Thymus (tissue), 11 donors: Measurements from ENCODE around the gene FXYD5. TPM values are rescaled to one million over a fixed set of nuclear protein-coding genes. Genes with fewer than 3 reads are reported as not detected.

ENCODE experiments used
- DNase-seq, 9 donors: peaks; one replicate each; pipeline ENCODE4 v3.0.0-alpha.2; 2013; ENCODE audit warnings: low spot score in 9 of 9, low read depth in 6 of 9, missing footprints in 1 of 9
- H3K27ac ChIP-seq, 2 donors: one replicate each; pipeline ENCODE4 v1.5.1; 2013; ENCODE audit warnings: control low read depth in 1 of 2, low read depth in 1 of 2, low read length in 1 of 2, mild to moderate bottlenecking in 1 of 2, moderate library complexity in 1 of 2
- H3K27me3 ChIP-seq, 2 donors: one replicate each; pipeline ENCODE4 v1.5.1; 2013; ENCODE audit warnings: low read length in 1 of 2; ENCODE audit not compliant: control insufficient read depth in 2 of 2, insufficient read depth in 1 of 2
- H3K36me3 ChIP-seq, 2 donors: one replicate each; pipeline ENCODE4 v1.5.1; 2013; ENCODE audit warnings: low read length in 1 of 2, mild to moderate bottlenecking in 1 of 2, moderate library complexity in 1 of 2; ENCODE audit not compliant: control insufficient read depth in 2 of 2, insufficient read depth in 2 of 2
- H3K4me1 ChIP-seq, 2 donors: one replicate each; pipeline ENCODE4 v1.5.1; 2013; ENCODE audit warnings: low read length in 2 of 2; ENCODE audit not compliant: control insufficient read depth in 2 of 2, insufficient read depth in 2 of 2
- H3K4me3 ChIP-seq, 2 donors: one replicate each; pipeline ENCODE4 v1.5.1; 2013; ENCODE audit warnings: low read length in 2 of 2, control low read depth in 1 of 2, mild to moderate bottlenecking in 1 of 2
- H3K9me3 ChIP-seq, 2 donors: one replicate each; pipeline ENCODE4 v1.5.1; 2013; ENCODE audit warnings: low read length in 1 of 2, mild to moderate bottlenecking in 1 of 2; ENCODE audit not compliant: control insufficient read depth in 2 of 2, insufficient read depth in 1 of 2
- WGBS: extraction: QIAGEN DNeasy Blood & Tissue Kit; methylation state at CpG from one replicate; pipeline ENCODE4 v1.1.7; 2013; 5-methylcytosine and 5-hydroxymethylcytosine counted together
- polyA plus RNA-seq: library from polyadenylated mRNA; stranded (reverse); fragments of 200-250 nt; gene quantifications from one replicate; pipeline ENCODE4 v1.2.3, GENCODE V29; 2013
- total RNA-seq: library from RNA; stranded (reverse); fragments of 120-200 nt; gene quantifications from one replicate; pipeline ENCODE4 v1.2.4, GENCODE V29; 2013
- donor health status: healthy.

Gene FXYD5
- total and polyA plus RNA-seq, 2 donors, result 42.6 to 136 TPM

DNA sequence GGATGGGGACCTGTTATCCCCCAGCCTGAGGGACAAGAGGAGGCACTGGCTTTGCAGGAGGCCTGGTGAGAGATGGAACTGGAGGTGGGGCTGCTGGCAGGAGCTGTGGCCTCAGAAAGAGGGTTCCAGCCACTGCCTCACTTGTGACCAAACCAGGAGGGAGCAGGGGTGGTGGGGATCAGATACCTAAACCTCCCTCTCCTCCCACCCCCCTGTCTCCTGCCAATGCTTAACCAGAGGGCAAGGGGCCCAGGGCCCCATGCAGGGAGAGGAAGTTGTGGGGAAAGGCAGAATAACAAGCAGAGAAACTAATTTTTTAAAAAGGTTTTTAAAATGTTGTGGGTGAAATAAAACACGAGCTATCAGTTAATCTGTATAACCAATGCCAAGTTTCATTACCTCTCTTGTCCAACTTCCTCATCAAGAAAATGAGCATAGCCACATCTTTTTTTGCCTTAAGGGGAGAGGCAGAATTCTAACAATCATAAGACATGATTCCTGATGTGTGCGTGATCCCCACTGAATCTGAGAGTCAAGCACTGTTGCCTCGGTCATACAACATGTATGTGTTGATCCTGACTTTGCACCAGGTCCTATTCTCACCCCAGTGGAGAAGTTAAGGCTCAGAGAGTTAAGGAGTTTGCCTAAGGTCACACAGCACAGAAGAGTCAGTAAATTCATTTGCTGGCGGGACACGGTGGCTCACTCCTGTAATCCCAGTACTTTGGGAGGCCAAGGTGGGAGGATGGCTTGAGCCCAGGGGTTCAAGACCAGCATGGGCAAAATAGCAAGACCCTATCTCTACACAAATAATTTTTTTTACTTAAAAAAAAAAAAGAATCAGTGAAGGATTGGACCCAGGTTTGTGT, 12.9 kb downstream of the FXYD5 start:
- Histone ChIP-seq H3K27ac (peak overlapping the region in 1 of 2 donors; percentile 47), H3K9me3 (peaks cover 3 to 15% of the 10 kb centered on the region in 2 donors), H3K4me3 (no peak overlapping the region), H3K4me1 (peaks cover 0 to 6% of the 10 kb centered on the region in 2 donors), H3K27me3 (no peaks in the 10 kb centered on the region), H3K36me3 (peaks cover 28 to 35% of the 10 kb centered on the region in 2 donors)
- 50% methylated on average over 5 of the region's 5 CpGs for WGBS
- DNase-seq, result peak in 1 of 9 donors; percentile 20

DNA sequence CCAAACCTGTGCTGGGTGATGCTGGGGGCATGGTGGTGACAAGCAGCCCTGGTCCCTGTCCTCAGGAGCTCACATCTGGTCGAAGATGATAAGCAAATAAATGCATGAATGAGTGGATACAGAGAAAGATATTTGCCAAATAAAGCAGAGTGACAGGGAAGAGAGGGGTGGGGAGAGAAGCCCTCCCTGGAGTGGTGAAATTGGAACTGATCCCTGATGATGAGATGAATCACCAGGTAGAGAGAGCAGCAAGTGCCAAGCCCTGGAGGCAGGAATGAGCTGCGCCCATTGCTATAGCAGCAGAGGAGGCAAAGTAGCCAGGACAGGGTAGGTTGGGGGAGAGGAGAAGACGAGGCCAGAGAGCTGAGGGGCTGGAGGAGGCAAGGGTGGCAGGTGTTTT, 13.7 kb downstream of the FXYD5 start:
- Histone ChIP-seq H3K4me3 (no peak overlapping the region), H3K27ac (no peak overlapping the region), H3K4me1 (peaks cover 0 to 6% of the 10 kb centered on the region in 2 donors), H3K9me3 (peaks cover 3 to 20% of the 10 kb centered on the region in 2 donors), H3K27me3 (no peaks in the 10 kb centered on the region), H3K36me3 (peaks cover 23 to 35% of the 10 kb centered on the region in 2 donors)
- WGBS, result 79% methylated on average over 3 of the region's 3 CpGs
- no peak for DNase-seq

- no peak overlapping the region for H3K4me3 ChIP-seq
- peaks cover 3 to 20% of the 10 kb centered on the region in 2 donors for H3K9me3 ChIP-seq
- DNase-seq, result no peak
- WGBS, result 87% methylated on average over 18 of the region's 18 CpGs
- no peaks in the 10 kb centered on the region for H3K27me3 ChIP-seq
- H3K27ac ChIP-seq, result no peak overlapping the region
- peaks cover 14 to 26% of the 10 kb centered on the region in 2 donors for H3K36me3 ChIP-seq
- H3K4me1 ChIP-seq, result peaks cover 0 to 6% of the 10 kb centered on the region in 2 donors
These were observed 14.9 kb downstream of the FXYD5 start for GRCh38 chr19:35169221-35169995.

GRCh38 chr19:35170359-35171061, 16.0 kb downstream of the FXYD5 start:
- Histone ChIP-seq H3K4me1 (peaks cover 0 to 6% of the 10 kb centered on the region in 2 donors), H3K36me3 (peaks cover 9 to 20% of the 10 kb centered on the region in 2 donors), H3K4me3 (no peak overlapping the region), H3K9me3 (peaks cover 3 to 20% of the 10 kb centered on the region in 2 donors), H3K27ac (no peak overlapping the region), H3K27me3 (no peaks in the 10 kb centered on the region)
- 92% methylated on average over 7 of the region's 7 CpGs for WGBS
- DNase-seq, result no peak

DNA sequence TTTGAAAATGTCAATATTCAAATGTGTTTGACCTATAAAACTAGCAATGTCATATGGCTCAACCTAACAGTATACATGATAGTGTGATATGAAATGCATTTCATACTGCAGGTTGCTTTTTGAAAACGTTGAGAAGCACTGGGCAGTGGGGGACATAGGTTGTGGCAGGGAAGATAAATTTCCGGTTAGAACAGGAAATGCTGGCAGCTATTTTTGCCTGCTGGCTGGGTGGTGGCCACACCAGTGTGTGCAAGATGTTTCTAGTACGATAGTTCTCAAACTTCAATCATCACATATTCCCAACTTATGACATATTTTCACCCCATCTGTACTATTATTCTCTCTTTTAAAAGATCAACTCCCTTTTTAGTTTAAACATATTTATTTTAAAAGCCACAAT, 17.2 kb downstream of the FXYD5 start:
- no peak overlapping the region for H3K4me3 ChIP-seq
- peaks cover 0 to 6% of the 10 kb centered on the region in 2 donors for H3K4me1 ChIP-seq
- DNase-seq, result no peak
- WGBS, result 32% methylated on average over 3 of the region's 3 CpGs
- H3K9me3 ChIP-seq, result peaks cover 0 to 7% of the 10 kb centered on the region in 2 donors
- H3K27ac ChIP-seq, result no peak overlapping the region
- peaks cover 0 to 9% of the 10 kb centered on the region in 2 donors for H3K36me3 ChIP-seq
- H3K27me3 ChIP-seq, result no peaks in the 10 kb centered on the region

- H3K36me3 ChIP-seq, result peaks cover 0 to 4% of the 10 kb centered on the region in 2 donors
- no peak overlapping the region for H3K27ac ChIP-seq
- H3K9me3 ChIP-seq, result peaks cover 0 to 9% of the 10 kb centered on the region in 2 donors
- H3K27me3 ChIP-seq, result no peaks in the 10 kb centered on the region
- 93% methylated on average over 6 of the region's 6 CpGs for WGBS
- DNase-seq, result no peak
- H3K4me1 ChIP-seq, result peaks cover 4 to 5% of the 10 kb centered on the region in 2 donors
- no peak overlapping the region for H3K4me3 ChIP-seq
These were observed 19.7 kb downstream of the FXYD5 start for GRCh38 chr19:35174226-35174625.

DNA sequence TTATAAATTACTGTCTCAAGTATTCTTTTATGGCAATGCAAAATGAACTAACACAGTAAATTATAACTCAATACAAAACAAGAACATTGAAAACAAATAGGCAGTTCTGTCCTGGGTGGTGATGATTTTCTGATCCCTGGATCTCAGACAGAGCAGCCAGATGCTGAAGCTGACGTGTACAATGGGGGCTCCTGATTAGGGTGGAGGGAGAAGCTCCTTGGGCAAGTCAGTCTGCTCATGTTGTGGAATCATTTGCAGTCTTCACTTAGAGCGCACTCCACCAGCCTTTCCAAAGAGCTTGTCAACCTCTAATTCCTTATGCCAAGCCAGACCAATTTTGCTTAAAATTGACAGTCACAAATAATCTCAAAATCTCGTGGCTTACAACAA, 21.6 kb downstream of the FXYD5 start:
- no peaks in the 10 kb centered on the region for H3K36me3 ChIP-seq
- DNase-seq, result no peak
- 91% methylated on average over 3 of the region's 3 CpGs for WGBS

DNA sequence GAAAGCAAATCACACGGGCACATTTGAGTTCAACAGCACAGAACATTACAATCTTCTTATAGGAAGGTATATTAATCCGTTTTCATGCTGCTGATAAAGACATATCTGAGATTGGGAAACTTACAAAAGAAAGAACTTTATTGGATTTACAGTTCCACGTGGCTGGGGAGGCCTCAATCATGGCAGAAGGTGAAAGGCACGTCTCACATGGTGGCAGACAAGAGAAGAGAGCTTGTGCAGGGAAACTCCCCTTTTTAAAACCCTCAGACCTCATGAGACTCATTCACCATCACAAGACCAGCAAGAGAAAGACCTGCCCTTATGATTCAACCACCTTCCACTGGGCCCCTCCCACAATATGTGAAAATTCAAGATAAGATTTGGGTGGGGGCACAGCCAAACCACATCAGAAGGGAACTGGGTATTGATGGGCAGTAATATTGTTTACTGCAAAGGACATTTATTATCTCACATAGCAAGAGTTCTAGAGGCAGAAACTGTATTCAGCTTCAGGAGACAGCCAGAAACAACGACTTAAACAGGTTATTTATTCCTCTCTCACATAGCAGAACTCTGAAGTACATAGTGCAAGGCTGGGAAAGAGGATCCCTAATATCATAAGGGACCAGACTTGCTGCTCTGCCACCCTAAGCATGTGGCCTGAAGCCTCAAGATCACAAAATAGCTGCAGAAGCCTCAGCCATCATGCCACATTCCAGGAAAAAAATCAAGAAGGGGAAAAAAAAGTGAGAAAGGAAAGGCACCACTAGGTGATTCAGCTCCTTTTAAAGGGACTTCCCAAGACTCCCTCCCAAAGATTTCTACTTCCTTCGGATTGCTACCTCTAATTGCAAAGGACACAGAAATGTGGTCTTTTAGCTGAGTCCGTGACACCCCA, 23.1 kb downstream of the FXYD5 start:
- WGBS, result 87% methylated on average over 7 of the region's 7 CpGs
- H3K27me3 ChIP-seq, result no peaks in the 10 kb centered on the region
- no peak overlapping the region for H3K4me3 ChIP-seq
- H3K9me3 ChIP-seq, result peaks cover 0 to 6% of the 10 kb centered on the region in 2 donors
- no peaks in the 10 kb centered on the region for H3K36me3 ChIP-seq
- no peak for DNase-seq
- peaks cover 5 to 13% of the 10 kb centered on the region in 2 donors for H3K4me1 ChIP-seq
- no peak overlapping the region for H3K27ac ChIP-seq

More for the DNA sequence above, 21.6 kb downstream of the FXYD5 start:
- H3K4me1 ChIP-seq, result peaks cover 5 to 13% of the 10 kb centered on the region in 2 donors
- peaks cover 0 to 9% of the 10 kb centered on the region in 2 donors for H3K9me3 ChIP-seq
- H3K4me3 ChIP-seq, result no peak overlapping the region
- H3K27ac ChIP-seq, result no peak overlapping the region
- no peaks in the 10 kb centered on the region for H3K27me3 ChIP-seq
